IMR-90 (cell line): Measurements from ENCODE around the gene ST6GALNAC2. TPM values are rescaled to one million over a fixed set of nuclear protein-coding genes. Genes with fewer than 3 reads are reported as not detected.

Experiments
- ATAC-seq: fragments of 200-7000 bp; cut with Tn5 transposase; 2 replicates; pipeline ENCODE4 v1.9.1; 2020; ENCODE audit warnings: low read depth, mild to moderate bottlenecking, moderate library complexity
- BruUV-seq: library from RNA; stranded (reverse); fragments of 400-500 nt; replicated peaks from 2 replicates; lab custom pipeline; 2021; lab: Mats Ljungman, UMichigan
- CTCF ChIA-PET: fragments of 300-600 bp; formaldehyde crosslinking; extraction: SDS; loops from one replicate; lab custom pipeline; 2021; ENCODE audit warnings: antibody characterized with exemption; lab: Yijun Ruan, JAX
- POLR2A ChIA-PET: fragments of 300-600 bp; sonication (Branson Sonifier 250); formaldehyde crosslinking; loops from one replicate; lab custom pipeline; 2022; ENCODE audit warnings: antibody characterized with exemption; ENCODE audit not compliant: unreplicated experiment; lab: Charles Lee
- DNase-seq: peaks from one replicate; pipeline ENCODE4 v3.0.0; 2013
- H2AFZ ChIP-seq: replicated peaks from 2 replicates; pipeline ENCODE3; 2013; ENCODE audit warnings: low read length, mild to moderate bottlenecking; ENCODE audit not compliant: poor library complexity
- H2AK5ac ChIP-seq: 2 replicates; pipeline ENCODE4 v1.6.1; 2013; ENCODE audit warnings: low read depth, low read length, inconsistent platforms
- H2AK9ac ChIP-seq: replicated peaks from 2 replicates; pipeline ENCODE3; 2013; ENCODE audit warnings: mild to moderate bottlenecking, low read depth, low read length, moderate library complexity; ENCODE audit not compliant: poor library complexity
- H2BK120ac ChIP-seq: 2 replicates; pipeline ENCODE4 v1.6.1; 2013; ENCODE audit warnings: low read depth, low read length, inconsistent platforms
- H2BK15ac ChIP-seq: 3 replicates; pipeline ENCODE4 v1.6.1; 2013; ENCODE audit warnings: low read depth, low read length, inconsistent platforms
- H2BK20ac ChIP-seq: 2 replicates; pipeline ENCODE4 v1.6.1; 2013; ENCODE audit warnings: low read depth, mild to moderate bottlenecking, inconsistent platforms, low read length, moderate library complexity
- H2BK5ac ChIP-seq: 2 replicates; pipeline ENCODE4 v1.6.1; 2013; ENCODE audit warnings: mild to moderate bottlenecking, low read depth, low read length, inconsistent platforms; ENCODE audit not compliant: poor library complexity, severe bottlenecking
- H3K14ac ChIP-seq: replicated peaks from 2 replicates; pipeline ENCODE4 v1.6.1; 2013; ENCODE audit warnings: low read depth, low read length, inconsistent platforms
- H3K18ac ChIP-seq: 2 replicates; pipeline ENCODE4 v1.6.1; 2013; ENCODE audit warnings: low read depth, low read length, control low read depth
- H3K23ac ChIP-seq: 2 replicates; pipeline ENCODE4 v1.6.1; 2013; ENCODE audit warnings: low read depth, low read length, inconsistent platforms
- H3K27ac ChIP-seq: 2 replicates; pipeline ENCODE4 v1.5.1; 2013; ENCODE audit warnings: mild to moderate bottlenecking, control low read depth, low read length; ENCODE audit not compliant: insufficient read depth
- H3K27me3 ChIP-seq: 2 replicates; pipeline ENCODE4 v1.6.1; 2013; ENCODE audit warnings: low read length; ENCODE audit not compliant: control insufficient read depth, insufficient read depth
- H3K36me3 ChIP-seq: 2 replicates; pipeline ENCODE4 v1.6.1; 2013; ENCODE audit warnings: low read length, mixed read lengths; ENCODE audit not compliant: control insufficient read depth, insufficient read depth
- H3K4ac ChIP-seq: 2 replicates; pipeline ENCODE4 v1.6.1; 2013; ENCODE audit warnings: low read depth, low read length, inconsistent platforms
- H3K4me1 ChIP-seq: 2 replicates; pipeline ENCODE4 v1.6.1; 2013; ENCODE audit warnings: low read length, mixed read lengths; ENCODE audit not compliant: control insufficient read depth, insufficient read depth
- H3K4me2 ChIP-seq: 2 replicates; pipeline ENCODE4 v1.6.1; 2013; ENCODE audit warnings: low read depth, mild to moderate bottlenecking, control low read depth, low read length, moderate library complexity
- H3K4me3 ChIP-seq: 2 replicates; pipeline ENCODE4 v1.5.1; 2013; ENCODE audit warnings: low read depth, mild to moderate bottlenecking, control low read depth, low read length, moderate library complexity; ENCODE audit not compliant: insufficient read depth
- H3K56ac ChIP-seq: 2 replicates; pipeline ENCODE4 v1.6.1; 2013; ENCODE audit warnings: low read length, inconsistent platforms; ENCODE audit not compliant: insufficient read depth; ENCODE audit errors: extremely low read depth
- H3K79me1 ChIP-seq, 2 experiments: 2 replicates each; pipeline ENCODE4 v1.6.1; 2013; ENCODE audit warnings: low read length in 2 of 2, inconsistent platforms in 1 of 2, low read depth in 1 of 2
- H3K9ac ChIP-seq: 2 replicates; pipeline ENCODE4 v1.6.1; 2013; ENCODE audit warnings: low read depth, low read length, control low read depth
- H3K9me1 ChIP-seq: 2 replicates; pipeline ENCODE4 v1.6.1; 2013; ENCODE audit warnings: low read length, inconsistent platforms; ENCODE audit not compliant: insufficient read depth
- H3K9me3 ChIP-seq: 2 replicates; pipeline ENCODE4 v1.6.1; 2013; ENCODE audit warnings: low read length; ENCODE audit not compliant: control insufficient read depth, insufficient read depth
- H4K20me1 ChIP-seq: 2 replicates; pipeline ENCODE4 v1.6.1; 2013; ENCODE audit warnings: low read length, inconsistent platforms; ENCODE audit not compliant: insufficient read depth
- H4K5ac ChIP-seq: 2 replicates; pipeline ENCODE4 v1.6.1; 2013; ENCODE audit warnings: mild to moderate bottlenecking, low read depth, low read length, control low read depth
- H4K8ac ChIP-seq, 2 experiments: 2 replicates each; pipeline ENCODE4 v1.6.1; 2013; ENCODE audit warnings: low read depth in 2 of 2, low read length in 2 of 2, control low read depth in 1 of 2, inconsistent platforms in 1 of 2
- H4K91ac ChIP-seq: 2 replicates; pipeline ENCODE4 v1.6.1; 2013; ENCODE audit warnings: low read depth, low read length, inconsistent platforms; ENCODE audit not compliant: insufficient read depth
- CEBPB ChIP-seq: IDR thresholded peaks from 2 replicates; pipeline ENCODE4 v1.6.1; 2012; ENCODE audit warnings: low read depth, low read length, improper control_type of control experiment
- ELK1 ChIP-seq: fragments of 150-350 bp; IDR thresholded peaks from 2 replicates; pipeline ENCODE4 v1.6.1; 2016; ENCODE audit warnings: low read depth, mild to moderate bottlenecking, low read length, moderate library complexity, borderline replicate concordance
- MXI1 ChIP-seq: IDR thresholded peaks from 2 replicates; pipeline ENCODE4 v1.6.1; 2012; ENCODE audit warnings: low read depth, mild to moderate bottlenecking, low read length, moderate library complexity, borderline replicate concordance
- POLR2A ChIP-seq: IDR thresholded peaks from 2 replicates; pipeline ENCODE4 v1.6.1; 2012; ENCODE audit warnings: mild to moderate bottlenecking, low read depth, low read length
- WGBS, 2 experiments: methylation state at CpG; one replicate each; pipeline versions ENCODE4 v1.1.5 to v1.1.7; 2013; ENCODE audit warnings: missing lambda C conversion rate in 2 of 2; ENCODE audit not compliant: insufficient read length in 1 of 2; ENCODE audit errors: extremely low coverage in 2 of 2; 5-methylcytosine and 5-hydroxymethylcytosine counted together
- dilution Hi-C: fragments of 300-500 bp; cut with HindIII; formaldehyde crosslinking; loops from one replicate; pipeline ENCODE4 v1.14.3; 2018; ENCODE audit warnings: low sequenced_read_pairs; ENCODE audit not compliant: unreplicated experiment
- in situ Hi-C: fragments of 300-500 bp; cut with MboI; formaldehyde crosslinking; loops from 3 replicates; pipeline ENCODE4 v1.14.3; 2019; ENCODE audit warnings: low sequenced_read_pairs, inconsistent platforms, mixed read lengths
- intact Hi-C: fragments of 100-400 bp; cut with micrococcal nuclease; formaldehyde crosslinking; loops from 2 replicates; pipeline ENCODE4 v1.10.0; 2022
- polyA plus RNA-seq, 3 experiments: library from polyadenylated mRNA; depleted of rRNA; stranded (reverse); fragments of >200 nt; gene quantifications; 2 replicates each; pipeline ENCODE4 v1.2.3, GENCODE V29; 2012; ENCODE audit warnings: low replicate concordance in 1 of 3
- total RNA-seq: library from RNA; depleted of rRNA; stranded (reverse); fragments of >200 nt; gene quantifications from 2 replicates; pipeline ENCODE4 v1.2.3, GENCODE V29; 2012

Gene ST6GALNAC2
- total and polyA plus RNA-seq, 2 of the 4 experiments (the other 2 are of a cell fraction), result 0.10 TPM; not detected in 1

DNA sequence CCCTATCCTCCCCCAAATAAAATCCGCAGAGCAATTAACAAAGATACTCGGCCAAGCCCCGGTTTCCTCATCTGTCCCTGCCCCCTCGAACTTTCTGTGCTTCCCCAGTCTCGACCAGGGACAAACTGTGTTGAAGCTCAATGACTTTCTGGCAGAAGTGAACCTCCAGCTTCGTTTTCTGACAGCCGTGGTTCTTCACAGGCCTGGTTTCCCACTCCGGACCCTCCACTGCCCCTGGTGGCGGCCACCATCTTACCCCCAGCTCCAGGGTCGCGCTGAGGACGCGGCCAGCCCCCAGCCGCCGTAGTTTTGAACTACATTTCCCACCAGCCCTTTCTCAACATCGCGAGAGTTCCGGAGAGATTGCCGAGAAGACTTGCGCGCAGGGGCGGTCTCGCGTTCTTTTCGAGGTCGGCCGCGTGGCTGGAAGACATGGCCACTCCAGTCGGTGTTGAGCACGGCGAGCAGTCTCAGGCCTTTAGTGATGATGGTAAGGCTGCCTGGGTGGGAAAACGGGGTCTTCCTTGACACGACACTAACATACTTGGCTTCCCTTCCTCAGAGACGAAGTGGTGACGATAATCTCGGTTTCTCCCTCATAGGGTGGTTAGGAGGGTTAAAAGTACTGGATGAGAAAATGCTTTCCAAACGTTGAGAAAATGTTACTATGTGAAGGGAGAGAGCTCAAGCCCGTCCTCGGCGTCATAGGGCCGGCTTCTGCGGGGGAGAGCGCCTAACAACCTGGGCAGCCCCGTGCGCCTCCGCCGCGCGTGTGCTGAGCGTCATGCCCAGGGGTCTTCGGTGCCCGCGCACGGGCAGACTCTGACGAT lies 28.1 kb downstream of the ST6GALNAC2 start (continued):
- TF ChIP-seq POLR2A (peak; percentile 96), MXI1 (peak; percentile 96), CEBPB (no peak)

DNA sequence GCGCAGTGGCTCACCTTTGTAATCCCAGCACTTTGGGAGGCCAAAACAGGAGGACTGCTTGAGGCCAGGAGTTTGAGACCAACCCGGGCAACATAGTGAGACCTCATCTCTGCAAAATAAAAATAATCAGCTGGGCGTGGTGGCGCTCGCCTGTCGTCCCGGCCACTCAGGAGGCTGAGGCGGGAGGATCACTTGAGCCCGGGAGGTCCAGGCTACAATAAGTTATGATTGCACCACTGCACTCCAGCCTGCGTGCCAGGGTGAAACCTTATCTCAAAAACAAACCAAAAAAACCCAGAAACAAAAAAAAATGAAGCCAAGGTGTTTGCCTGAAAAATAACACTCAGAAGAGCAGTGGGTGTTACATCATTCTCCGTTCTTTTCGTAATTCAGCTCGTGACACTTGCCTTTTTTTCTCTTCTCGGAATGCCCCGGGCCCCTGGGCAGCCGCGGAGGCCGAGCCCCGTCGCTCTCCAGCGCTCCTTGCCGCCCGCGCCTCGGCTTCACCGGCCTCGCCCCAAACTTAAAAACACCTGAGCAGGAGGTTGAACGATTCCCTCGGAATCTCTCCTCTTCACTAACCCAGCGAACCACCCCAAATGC lies 28.8 kb downstream of the ST6GALNAC2 start:
- peak overlapping the region; percentile 22; the same call in 1 of the 2 replicates for H2BK20ac ChIP-seq
- H2BK5ac ChIP-seq, result peak overlapping the region; percentile 79
- H3K36me3 ChIP-seq, result peaks cover 9% of the 10 kb centered on the region
- ATAC-seq (peak; percentile 3; the same call in 1 of the 2 replicates), DNase-seq (peak; percentile 49)
- H4K8ac ChIP-seq, result peak overlapping the region; percentile 89 to 96
- H2AFZ ChIP-seq, result peak overlapping the region; percentile 97
- H2AK9ac ChIP-seq, result peak overlapping the region; percentile 89
- peak overlapping the region; percentile 76 for H3K9ac ChIP-seq
- peak overlapping the region; percentile 84; the same call in 1 of the 2 replicates for H3K23ac ChIP-seq
- in situ Hi-C loops (no loop called here), dilution Hi-C loops (no loop called here), intact Hi-C loops (loop anchor here (5.0 kb wide), 1 partner anchor 115 kb away; no protein-coding TSS in a partner anchor)
- ChIA-PET POLR2A (no interaction called here), CTCF (interaction anchor here (0.5 to 4.6 kb wide), 9 partner anchors 9 to 592 kb away, joined by 3 to 19 read pairs (median 3); no protein-coding TSS in a partner anchor)
- no peaks in the 10 kb centered on the region for H3K9me3 ChIP-seq
- no peak for TF ChIP-seq ELK1
- TF ChIP-seq CEBPB, result peak; percentile 58
- H4K91ac ChIP-seq, result peak overlapping the region; percentile 89
- WGBS, 2 experiments, result 37% methylated on average over 14 of the region's 30 CpGs; no CpG with 5 or more reads in 1 of the 2 experiments
- peaks cover 9 to 48% of the 10 kb centered on the region in 2 experiments for H3K79me1 ChIP-seq
- peak overlapping the region; percentile 96 for H3K14ac ChIP-seq
- H2AK5ac ChIP-seq, result no peak overlapping the region
- H3K4me1 ChIP-seq, result peaks cover 16% of the 10 kb centered on the region
- H3K4me3 ChIP-seq, result peak overlapping the region; percentile 49
- no peaks in the 10 kb centered on the region for H3K27me3 ChIP-seq
- H3K9me1 ChIP-seq, result peaks cover 6% of the 10 kb centered on the region
- H4K5ac ChIP-seq, result peak overlapping the region; percentile 56
- H3K56ac ChIP-seq, result peak overlapping the region; percentile 78
- peak overlapping the region; percentile 60 for H3K18ac ChIP-seq
- no TSS peak for BruUV-seq
- peak overlapping the region; percentile 78 for H3K27ac ChIP-seq
- H3K4ac ChIP-seq, result peak overlapping the region; percentile 92
- peak overlapping the region; percentile 82 for H2BK120ac ChIP-seq
- peaks cover 36% of the 10 kb centered on the region for H4K20me1 ChIP-seq
- peak overlapping the region; percentile 59; the same call in 2 of the 3 replicates for H2BK15ac ChIP-seq
- H3K4me2 ChIP-seq, result peak overlapping the region; percentile 38
